GM12878 (cell line): ENCODE data around the gene JAG2.

Experiments used
- CHD4 ChIP-seq: fragments of 200-600 bp; sonication (generic); IDR thresholded peaks from 2 replicates; pipeline ENCODE4 v1.6.1; 2016; ENCODE audit warnings: mild to moderate bottlenecking
- CREB1 ChIP-seq: IDR thresholded peaks from 2 replicates; pipeline ENCODE4 v1.6.1; 2012; ENCODE audit warnings: low read depth, mild to moderate bottlenecking, inconsistent platforms
- IKZF2 ChIP-seq, 2 experiments: fragments of 450-650 bp; IDR thresholded peaks; 2 replicates each; pipeline ENCODE4 v1.6.1; 2017; ENCODE audit warnings: mild to moderate bottlenecking in 2 of 2, moderate library complexity in 2 of 2
- YY1 ChIP-seq: IDR thresholded peaks from 2 replicates; pipeline ENCODE4 v1.6.1; 2011; ENCODE audit warnings: low read depth, mild to moderate bottlenecking, low read length

- TF ChIP-seq IKZF2 (IDR thresholded peaks at IDR 0.05) (no peak), CREB1 (no peak), CHD4 (no peak), YY1 (no peak)
Observed at GRCh38 chr14:105095236-105095805, 73.3 kb downstream of the JAG2 start.
